ENCODE results near the gene CAPN9.

The CAPN9 gene

GRCh38 chr1:230848235-230848634, 101.0 kb downstream of the CAPN9 start (continued):
- TF ChIP-seq ZNF654 (tag by site-specific recombination; IDR thresholded peaks at IDR 0.05; ENCODE audit: low read depth), result no peak
- TF ChIP-seq ZFHX2 (tag by site-specific recombination; conservative IDR thresholded peaks at IDR 0.05), result peak; percentile 44; the same call in 1 of the 2 replicates
- TF ChIP-seq, protein P1, sequence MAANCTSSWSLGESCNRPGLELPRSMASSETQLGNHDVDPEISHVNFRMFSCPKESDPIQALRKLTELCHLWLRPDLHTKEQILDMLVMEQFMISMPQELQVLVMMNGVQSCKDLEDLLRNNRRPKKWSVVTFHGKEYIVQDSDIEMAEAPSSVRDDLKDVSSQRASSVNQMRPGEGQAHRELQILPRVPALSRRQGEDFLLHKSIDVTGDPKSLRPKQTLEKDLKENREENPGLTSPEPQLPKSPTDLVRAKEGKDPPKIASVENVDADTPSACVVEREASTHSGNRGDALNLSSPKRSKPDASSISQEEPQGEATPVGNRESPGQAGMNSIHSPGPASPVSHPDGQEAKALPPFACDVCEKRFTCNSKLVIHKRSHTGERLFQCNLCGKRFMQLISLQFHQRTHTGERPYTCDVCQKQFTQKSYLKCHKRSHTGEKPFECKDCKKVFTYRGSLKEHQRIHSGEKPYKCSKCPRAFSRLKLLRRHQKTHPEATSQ (tag by site-specific recombination; IDR thresholded peaks at IDR 0.05), result no peak
- peak; percentile 58; the same call in 1 of the 2 replicates for TF ChIP-seq WT1 (tag by site-specific recombination; IDR thresholded peaks at IDR 0.05)

- H3K27ac ChIP-seq (ENCODE audit: extremely low read depth, low read depth, low read length), result no peak overlapping the region; the same call in 1 of the 2 replicates
- ChIA-PET POLR2A (no interaction called here), CTCF (interaction anchor here (0.6 kb wide), 1 partner anchor 252 kb away, joined by 5 read pairs; no protein-coding TSS in a partner anchor)
- no peak overlapping the region for H3K4me3 ChIP-seq (ENCODE audit: low read depth, low read length)
- H3K9me3 ChIP-seq (ENCODE audit: control insufficient read depth, insufficient read depth, low read depth, low read length), result no peaks in the 10 kb centered on the region
- peaks cover 3% of the 10 kb centered on the region; the same call in 1 of the 2 replicates for H3K4me1 ChIP-seq (ENCODE audit: control insufficient read depth, insufficient read depth, low read length)
- H3K36me3 ChIP-seq (ENCODE audit: control insufficient read depth in 2 of 2, insufficient read depth in 1 of 2, low read length in 2 of 2), result peaks cover 5 to 29% of the 10 kb centered on the region in 2 experiments; a peak in 2 of 3 replicates
- TF ChIP-seq, protein P2, sequence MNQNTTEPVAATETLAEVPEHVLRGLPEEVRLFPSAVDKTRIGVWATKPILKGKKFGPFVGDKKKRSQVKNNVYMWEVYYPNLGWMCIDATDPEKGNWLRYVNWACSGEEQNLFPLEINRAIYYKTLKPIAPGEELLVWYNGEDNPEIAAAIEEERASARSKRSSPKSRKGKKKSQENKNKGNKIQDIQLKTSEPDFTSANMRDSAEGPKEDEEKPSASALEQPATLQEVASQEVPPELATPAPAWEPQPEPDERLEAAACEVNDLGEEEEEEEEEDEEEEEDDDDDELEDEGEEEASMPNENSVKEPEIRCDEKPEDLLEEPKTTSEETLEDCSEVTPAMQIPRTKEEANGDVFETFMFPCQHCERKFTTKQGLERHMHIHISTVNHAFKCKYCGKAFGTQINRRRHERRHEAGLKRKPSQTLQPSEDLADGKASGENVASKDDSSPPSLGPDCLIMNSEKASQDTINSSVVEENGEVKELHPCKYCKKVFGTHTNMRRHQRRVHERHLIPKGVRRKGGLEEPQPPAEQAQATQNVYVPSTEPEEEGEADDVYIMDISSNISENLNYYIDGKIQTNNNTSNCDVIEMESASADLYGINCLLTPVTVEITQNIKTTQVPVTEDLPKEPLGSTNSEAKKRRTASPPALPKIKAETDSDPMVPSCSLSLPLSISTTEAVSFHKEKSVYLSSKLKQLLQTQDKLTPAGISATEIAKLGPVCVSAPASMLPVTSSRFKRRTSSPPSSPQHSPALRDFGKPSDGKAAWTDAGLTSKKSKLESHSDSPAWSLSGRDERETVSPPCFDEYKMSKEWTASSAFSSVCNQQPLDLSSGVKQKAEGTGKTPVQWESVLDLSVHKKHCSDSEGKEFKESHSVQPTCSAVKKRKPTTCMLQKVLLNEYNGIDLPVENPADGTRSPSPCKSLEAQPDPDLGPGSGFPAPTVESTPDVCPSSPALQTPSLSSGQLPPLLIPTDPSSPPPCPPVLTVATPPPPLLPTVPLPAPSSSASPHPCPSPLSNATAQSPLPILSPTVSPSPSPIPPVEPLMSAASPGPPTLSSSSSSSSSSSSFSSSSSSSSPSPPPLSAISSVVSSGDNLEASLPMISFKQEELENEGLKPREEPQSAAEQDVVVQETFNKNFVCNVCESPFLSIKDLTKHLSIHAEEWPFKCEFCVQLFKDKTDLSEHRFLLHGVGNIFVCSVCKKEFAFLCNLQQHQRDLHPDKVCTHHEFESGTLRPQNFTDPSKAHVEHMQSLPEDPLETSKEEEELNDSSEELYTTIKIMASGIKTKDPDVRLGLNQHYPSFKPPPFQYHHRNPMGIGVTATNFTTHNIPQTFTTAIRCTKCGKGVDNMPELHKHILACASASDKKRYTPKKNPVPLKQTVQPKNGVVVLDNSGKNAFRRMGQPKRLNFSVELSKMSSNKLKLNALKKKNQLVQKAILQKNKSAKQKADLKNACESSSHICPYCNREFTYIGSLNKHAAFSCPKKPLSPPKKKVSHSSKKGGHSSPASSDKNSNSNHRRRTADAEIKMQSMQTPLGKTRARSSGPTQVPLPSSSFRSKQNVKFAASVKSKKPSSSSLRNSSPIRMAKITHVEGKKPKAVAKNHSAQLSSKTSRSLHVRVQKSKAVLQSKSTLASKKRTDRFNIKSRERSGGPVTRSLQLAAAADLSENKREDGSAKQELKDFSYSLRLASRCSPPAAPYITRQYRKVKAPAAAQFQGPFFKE (tag by site-specific recombination; IDR thresholded peaks at IDR 0.05; ENCODE audit: borderline replicate concordance), result no peak
- TF ChIP-seq ZNF426 (tag by site-specific recombination; IDR thresholded peaks at IDR 0.05) (no peak), ZNF501 (tag by site-specific recombination; IDR thresholded peaks at IDR 0.05) (no peak), REPIN1 (tag by site-specific recombination; IDR thresholded peaks at IDR 0.05; ENCODE audit: low read depth) (no peak), ZNF391 (tag by site-specific recombination; IDR thresholded peaks at IDR 0.05; ENCODE audit: borderline replicate concordance, low read depth) (no peak), ZNF341 (tag by site-specific recombination; IDR thresholded peaks at IDR 0.05; ENCODE audit: low read depth) (no peak), WT1 (tag by site-specific recombination; IDR thresholded peaks at IDR 0.05) (peak; percentile 16; the same call in 1 of the 2 replicates), GLIS1 (tag by site-specific recombination; IDR thresholded peaks at IDR 0.05) (peak; percentile 78), GLIS2 (tag by site-specific recombination; IDR thresholded peaks at IDR 0.05) (no peak), ZNF776 (tag by site-specific recombination; IDR thresholded peaks at IDR 0.05; ENCODE audit: borderline replicate concordance) (no peak), ZNF266 (tag by site-specific recombination; IDR thresholded peaks at IDR 0.05; ENCODE audit: low read depth) (no peak), ZNF629 (tag by site-specific recombination; IDR thresholded peaks at IDR 0.05) (no peak), ZBTB7A (tag by site-specific recombination; IDR thresholded peaks at IDR 0.05; ENCODE audit: low read depth) (no peak), ZNF132 (tag by site-specific recombination; IDR thresholded peaks at IDR 0.05; ENCODE audit: borderline replicate concordance) (no peak), ZNF621 (tag by site-specific recombination; IDR thresholded peaks at IDR 0.05) (no peak), ZFP3 (tag by site-specific recombination; IDR thresholded peaks at IDR 0.05; ENCODE audit: low read depth) (no peak), ZNF530 (tag by site-specific recombination; IDR thresholded peaks at IDR 0.05; ENCODE audit: low read depth) (no peak), ZNF626 (tag by site-specific recombination; IDR thresholded peaks at IDR 0.05) (no peak), YY2 (tag by site-specific recombination; IDR thresholded peaks at IDR 0.05) (no peak), ZNF473 (tag by site-specific recombination; IDR thresholded peaks at IDR 0.05) (no peak), ZNF311 (tag by site-specific recombination; IDR thresholded peaks at IDR 0.05; ENCODE audit: borderline replicate concordance) (no peak), ZNF843 (tag by site-specific recombination; IDR thresholded peaks at IDR 0.05) (peak; percentile 37; the same call in 1 of the 2 replicates)
- TF ChIP-seq, protein P3, sequence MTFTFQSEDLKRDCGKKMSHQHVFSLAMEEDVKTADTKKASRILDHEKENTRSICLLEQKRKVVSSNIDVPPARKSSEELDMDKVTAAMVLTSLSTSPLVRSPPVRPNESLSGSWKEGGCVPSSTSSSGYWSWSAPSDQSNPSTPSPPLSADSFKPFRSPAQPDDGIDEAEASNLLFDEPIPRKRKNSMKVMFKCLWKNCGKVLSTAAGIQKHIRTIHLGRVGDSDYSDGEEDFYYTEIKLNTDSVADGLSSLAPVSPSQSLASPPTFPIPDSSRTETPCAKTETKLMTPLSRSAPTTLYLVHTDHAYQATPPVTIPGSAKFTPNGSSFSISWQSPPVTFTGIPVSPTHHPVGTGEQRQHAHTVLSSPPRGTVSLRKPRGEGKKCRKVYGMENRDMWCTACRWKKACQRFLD (tag by site-specific recombination; IDR thresholded peaks at IDR 0.05), result no peak
Measured at GRCh38 chr1:230849451-230850224, 102.5 kb downstream of the CAPN9 start.
